GM13977 (cell line): ENCODE measurements around the gene GPSM1.

ENCODE experiments used
- DNase-seq: peaks from one replicate; pipeline ENCODE4 v3.0.0; 2012; ENCODE audit warnings: low spot score
- in situ Hi-C: fragments of 300-500 bp; cut with MboI; formaldehyde crosslinking; loops from one replicate; pipeline ENCODE4 v1.12.0; 2022; ENCODE audit warnings: low sequenced_read_pairs, low pct_unique_long_range_greater_than_20kb, mixed read lengths, inconsistent platforms; ENCODE audit not compliant: unreplicated experiment
- TF ChIP-seq, protein P1 (sequence below): IDR thresholded peaks from 2 replicates; pipeline ENCODE4 v1.5.1; 2012; ENCODE audit warnings: mild to moderate bottlenecking, control low read depth; ENCODE audit not compliant: insufficient read depth; ENCODE audit errors: extremely low read depth, missing control alignments

Gene GPSM1

DNA sequence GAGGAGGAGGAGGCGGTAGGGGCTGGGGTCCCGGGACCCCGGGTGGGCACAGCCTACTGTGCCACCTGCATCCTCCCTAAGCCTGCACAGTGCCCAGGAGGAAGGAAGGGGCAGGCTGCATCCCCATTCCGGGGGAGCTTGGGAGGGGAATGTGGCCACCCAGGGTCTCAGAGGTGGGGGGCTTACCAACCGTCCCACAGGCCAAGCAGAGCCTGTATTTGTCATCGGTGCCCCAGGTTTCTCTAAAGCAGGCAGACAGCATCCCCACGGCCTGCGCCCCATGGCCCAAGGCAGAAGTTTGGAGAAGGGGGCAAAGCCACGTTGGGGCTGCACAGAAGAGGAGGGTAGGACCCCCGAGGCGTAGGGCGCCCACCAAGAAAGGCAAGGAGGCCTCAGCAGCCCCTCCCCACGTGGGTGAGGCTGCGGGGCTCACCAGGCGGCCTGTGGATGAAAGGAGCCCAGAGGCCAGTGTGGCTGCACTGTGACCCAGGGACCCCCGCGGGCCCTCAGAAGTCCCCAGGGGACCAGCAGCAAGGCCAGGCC lies 507 bp upstream of the GPSM1 start:
- TF ChIP-seq, protein P1, sequence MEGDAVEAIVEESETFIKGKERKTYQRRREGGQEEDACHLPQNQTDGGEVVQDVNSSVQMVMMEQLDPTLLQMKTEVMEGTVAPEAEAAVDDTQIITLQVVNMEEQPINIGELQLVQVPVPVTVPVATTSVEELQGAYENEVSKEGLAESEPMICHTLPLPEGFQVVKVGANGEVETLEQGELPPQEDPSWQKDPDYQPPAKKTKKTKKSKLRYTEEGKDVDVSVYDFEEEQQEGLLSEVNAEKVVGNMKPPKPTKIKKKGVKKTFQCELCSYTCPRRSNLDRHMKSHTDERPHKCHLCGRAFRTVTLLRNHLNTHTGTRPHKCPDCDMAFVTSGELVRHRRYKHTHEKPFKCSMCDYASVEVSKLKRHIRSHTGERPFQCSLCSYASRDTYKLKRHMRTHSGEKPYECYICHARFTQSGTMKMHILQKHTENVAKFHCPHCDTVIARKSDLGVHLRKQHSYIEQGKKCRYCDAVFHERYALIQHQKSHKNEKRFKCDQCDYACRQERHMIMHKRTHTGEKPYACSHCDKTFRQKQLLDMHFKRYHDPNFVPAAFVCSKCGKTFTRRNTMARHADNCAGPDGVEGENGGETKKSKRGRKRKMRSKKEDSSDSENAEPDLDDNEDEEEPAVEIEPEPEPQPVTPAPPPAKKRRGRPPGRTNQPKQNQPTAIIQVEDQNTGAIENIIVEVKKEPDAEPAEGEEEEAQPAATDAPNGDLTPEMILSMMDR = no peak
- in situ Hi-C loops = no loop called here

DNA sequence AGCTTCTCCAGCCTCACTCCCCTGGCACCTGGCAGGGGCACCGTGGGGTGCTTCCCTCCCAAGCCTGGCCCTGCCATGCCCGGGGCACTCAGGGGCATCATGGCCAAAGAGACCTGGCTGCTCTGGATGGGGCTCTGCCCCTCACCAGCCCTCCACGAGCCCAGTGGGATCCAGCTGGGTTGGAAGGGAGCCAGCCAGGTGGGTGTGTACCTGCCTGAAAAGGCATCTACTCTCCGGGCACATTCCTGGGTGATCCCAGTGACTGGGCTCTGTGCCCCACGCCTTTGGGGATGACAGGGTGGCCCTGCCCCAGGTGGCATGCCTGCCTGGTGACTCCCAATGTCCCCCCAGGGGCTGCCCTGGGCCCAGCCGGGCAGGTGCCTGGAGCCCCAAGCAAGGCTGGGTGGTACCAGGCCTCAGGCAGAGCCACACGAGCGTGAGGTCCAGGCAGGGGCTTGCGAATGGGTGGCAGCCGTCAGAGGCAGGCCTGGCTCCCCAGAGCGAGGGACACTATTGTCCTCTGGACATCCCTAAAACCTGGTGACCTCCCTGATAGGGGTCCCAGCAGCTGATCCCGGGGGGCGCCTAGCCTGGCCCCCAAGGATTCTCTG lies 777 bp downstream of the GPSM1 start:
- no peak for DNase-seq
- TF ChIP-seq, protein P1 = no peak
- in situ Hi-C loops = no loop called here

More for the DNA sequence above, 507 bp upstream of the GPSM1 start:
- no peak for DNase-seq

DNA sequence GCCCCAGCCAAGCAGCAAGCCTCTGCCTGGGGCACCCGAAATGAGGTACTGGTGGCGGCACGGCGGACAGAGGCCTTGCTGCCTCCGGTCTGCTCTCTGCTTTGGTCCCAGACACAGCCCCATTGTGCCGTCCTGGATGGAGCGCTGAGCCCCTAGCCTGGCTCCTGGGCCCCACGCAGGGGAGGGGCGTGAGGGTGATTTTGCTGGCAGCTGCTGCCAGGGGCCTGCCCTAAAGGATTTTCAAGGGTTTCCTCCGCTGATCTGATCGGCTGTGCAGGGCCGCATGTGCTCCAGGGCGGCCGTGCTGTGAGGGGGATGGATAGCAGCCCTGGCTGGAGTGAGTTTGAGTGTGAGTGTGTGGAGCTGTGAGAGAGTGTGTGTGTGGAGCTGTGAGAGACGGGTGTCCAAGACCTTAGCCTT lies 1.3 kb downstream of the GPSM1 start:
- TF ChIP-seq, protein P1 = no peak
- in situ Hi-C loops = no loop called here
- DNase-seq = peak; percentile 59

DNA sequence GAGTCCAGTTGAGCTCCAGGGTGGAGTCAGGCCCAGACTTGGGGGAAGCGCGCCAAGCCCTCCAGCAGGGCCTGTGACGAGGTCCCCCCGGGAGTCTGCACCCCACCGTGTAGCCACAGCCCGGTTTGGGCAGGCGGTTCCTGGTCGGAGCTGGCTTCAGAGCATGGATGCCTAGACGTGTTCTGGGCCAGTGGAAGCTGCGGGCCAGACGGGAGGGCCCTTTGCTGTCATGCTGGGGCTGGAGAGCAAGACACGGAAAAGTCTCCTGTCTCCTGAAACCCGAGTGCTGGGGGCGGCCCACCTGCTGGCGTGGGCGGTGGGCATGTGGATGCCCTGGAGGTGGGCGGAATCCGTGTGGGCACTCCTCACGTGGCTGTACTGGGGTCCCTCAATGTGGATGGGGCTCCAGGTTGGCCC lies 1.9 kb downstream of the GPSM1 start:
- TF ChIP-seq, protein P1 = no peak
- no peak for DNase-seq
- in situ Hi-C loops = no loop called here

DNA sequence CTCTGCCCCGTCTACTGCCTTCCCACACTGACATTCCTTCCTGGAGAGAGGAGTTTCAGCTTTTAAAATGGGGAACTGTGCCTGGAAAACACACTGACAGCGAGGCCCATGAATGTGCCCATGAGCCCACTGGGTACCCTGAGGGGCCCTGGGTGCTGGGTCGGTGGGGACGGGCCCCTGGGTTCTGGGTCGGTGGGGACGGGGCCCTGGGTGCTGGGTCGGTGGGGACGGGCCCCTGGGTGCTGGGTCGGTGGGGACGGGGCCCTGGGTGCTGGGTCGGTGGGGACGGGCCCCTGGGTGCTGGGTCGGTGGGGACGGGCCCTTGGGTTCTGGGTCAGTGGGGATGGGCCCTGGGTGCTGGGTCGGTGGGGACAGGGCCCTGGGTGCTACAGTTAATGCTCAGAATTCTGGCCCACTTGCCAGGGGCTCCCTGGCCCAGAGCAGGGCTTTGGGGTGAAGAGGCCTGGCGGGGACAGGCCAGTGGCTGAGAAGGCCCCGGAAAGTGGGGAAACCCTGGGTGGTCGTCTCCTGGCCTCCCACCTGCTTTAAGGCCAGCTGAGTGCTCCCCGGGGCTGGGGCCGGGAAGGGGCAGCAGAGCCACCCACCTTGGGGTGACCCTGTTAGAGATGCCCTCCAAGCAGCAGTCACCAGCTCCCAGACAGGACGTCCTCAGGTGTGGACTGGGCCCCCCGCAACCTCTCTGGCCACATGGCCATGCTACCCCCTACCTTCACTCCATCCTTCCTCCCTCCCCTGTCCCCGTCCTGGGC lies 2.5 kb downstream of the GPSM1 start:
- TF ChIP-seq, protein P1 = no peak
- DNase-seq = no peak
- in situ Hi-C loops = no loop called here

DNA sequence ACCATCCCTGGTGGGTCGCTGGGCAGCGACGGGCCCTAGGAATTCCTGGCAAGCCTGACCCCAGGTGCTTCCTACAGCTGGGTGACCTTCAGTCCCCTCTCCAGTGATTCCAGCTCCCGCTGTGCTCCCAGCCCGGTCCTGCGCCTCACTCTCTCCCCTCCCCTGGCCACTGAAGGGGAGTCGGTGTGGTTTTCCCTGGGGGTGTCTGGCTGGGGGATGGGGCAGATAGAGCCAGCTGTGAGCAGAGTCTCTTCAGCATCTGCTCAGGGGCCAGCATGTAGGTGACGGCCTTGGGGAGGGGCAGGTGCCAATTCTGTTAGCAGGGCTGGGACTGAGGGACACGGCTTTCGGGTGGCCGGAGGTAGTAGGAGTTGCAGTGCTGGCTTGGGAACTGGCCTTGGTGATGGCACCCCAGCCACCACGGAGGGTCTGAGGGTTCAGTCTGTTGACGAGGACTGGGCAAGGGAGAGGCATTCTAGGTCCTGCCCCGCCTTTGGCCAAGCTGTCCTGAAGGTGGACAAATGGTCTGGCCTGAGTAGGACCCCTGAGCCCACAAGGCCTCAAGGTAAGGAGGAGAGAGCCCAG lies 3.2 kb downstream of the GPSM1 start:
- in situ Hi-C loops = no loop called here
- DNase-seq = no peak
- TF ChIP-seq, protein P1 = no peak
